Activated naive CD4-positive, alpha-beta T cell treated with anti-CD3 and anti-CD28 coated beads, Interleukin-2, amount 50 U/mL, for 72 hours (primary cell): ENCODE data around the gene GARNL3. TPM values are rescaled to one million over a fixed set of nuclear protein-coding genes. Genes with fewer than 3 reads are reported as not detected.

Experiments
- ATAC-seq, 2 donors: fragments of 150-1000 bp; cut with Tn5 transposase; 2 replicates each; pipeline ENCODE4 v1.10.0; 2021; ENCODE audit warnings: mild to moderate bottlenecking in 2 of 2, moderate library complexity in 2 of 2
- DNase-seq, 2 donors: peaks; one replicate each; pipeline ENCODE4 v3.0.0; 2021 to 2022; ENCODE audit warnings: low spot score in 2 of 2
- H3K27ac Mint-ChIP-seq, 2 donors: one replicate each; pipeline ENCODE4 v1.8.0; 2022; ENCODE audit warnings: mild to moderate bottlenecking in 2 of 2, mixed read lengths in 2 of 2
- H3K36me3 Mint-ChIP-seq, 2 donors: one replicate each; pipeline ENCODE4 v1.8.0; 2022; ENCODE audit warnings: mixed read lengths in 2 of 2
- H3K9me3 Mint-ChIP-seq, 2 donors: one replicate each; pipeline ENCODE4 v1.8.0; 2022; ENCODE audit warnings: mixed read lengths in 2 of 2
- total RNA-seq, 2 donors: library from RNA; stranded (reverse); gene quantifications; one replicate each; pipeline ENCODE4 v1.2.3, GENCODE V29; 2022

GARNL3 gene
- total RNA-seq, 2 donors from 2014 or later = 3.5 to 5.4 TPM

DNA sequence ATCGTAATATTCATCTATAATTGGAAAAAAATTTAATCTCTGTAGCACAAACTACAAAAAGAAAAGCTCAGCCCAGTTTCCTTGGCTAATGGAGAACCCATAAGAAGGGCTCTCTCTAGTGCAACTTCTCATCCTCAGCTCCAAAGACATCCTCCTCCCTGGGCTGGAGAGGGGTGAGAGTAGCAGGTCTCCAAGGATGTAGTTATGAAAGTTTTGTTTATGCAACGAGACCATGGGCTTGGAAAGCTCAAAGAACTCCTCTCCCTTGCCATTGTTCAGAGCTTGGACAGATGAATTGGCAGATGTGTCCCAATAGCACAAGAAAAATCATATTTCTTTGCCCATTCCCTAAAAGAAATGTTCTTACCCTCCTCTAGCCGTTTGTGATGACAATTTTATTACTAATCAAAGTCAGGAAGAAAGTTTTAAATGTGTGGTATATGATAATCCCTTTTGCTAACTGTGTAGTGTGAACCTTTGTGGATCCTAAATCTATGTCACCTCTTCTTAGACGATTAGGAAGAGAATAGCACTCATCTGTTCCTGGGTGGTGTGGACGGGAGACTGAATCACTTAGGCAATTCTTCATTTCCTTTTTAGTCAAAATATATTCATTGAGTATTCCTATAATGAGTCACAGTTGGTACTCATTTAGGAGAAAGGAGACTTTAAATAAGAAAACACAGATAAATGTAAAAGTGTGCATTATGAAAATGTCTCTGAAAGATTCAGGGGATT, 52.2 kb downstream of the GARNL3 start:
- Mint-ChIP-seq H3K36me3 (peaks cover 0 to 4% of the 10 kb centered on the region in 2 donors), H3K9me3 (no peaks in the 10 kb centered on the region), H3K27ac (no peak overlapping the region)
- ATAC-seq (peak; percentile 79 to 95), DNase-seq (peak in 1 of 2 donors; percentile 11)

DNA sequence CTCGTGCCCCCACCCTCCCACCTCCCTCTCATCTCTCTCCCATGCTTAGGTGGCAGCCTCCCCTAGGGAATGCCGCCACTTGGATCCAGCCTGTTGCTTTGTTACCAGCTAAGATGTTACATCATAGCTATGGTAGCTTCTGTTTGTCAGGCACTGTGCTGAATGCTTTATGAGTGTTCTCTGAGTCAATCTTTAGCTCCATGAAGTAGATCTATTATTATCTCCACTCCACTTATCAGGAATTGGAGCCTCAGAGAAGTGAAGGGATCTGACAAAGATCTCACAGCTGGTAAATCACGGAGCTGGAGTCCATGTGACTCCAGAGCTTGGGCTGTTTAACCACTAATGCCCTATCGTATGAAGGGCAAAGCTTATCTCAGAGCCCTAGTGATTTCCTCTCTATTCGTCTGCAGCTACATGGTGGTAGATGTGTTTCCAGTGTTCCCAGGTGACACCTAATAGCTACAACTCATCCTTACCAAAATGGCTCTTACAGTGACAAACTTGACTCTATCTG, 54.1 kb downstream of the GARNL3 start:
- ATAC-seq (no peak), DNase-seq (no peak)
- Mint-ChIP-seq H3K27ac (no peak overlapping the region), H3K9me3 (no peaks in the 10 kb centered on the region), H3K36me3 (peaks cover 0 to 4% of the 10 kb centered on the region in 2 donors)

- no peak overlapping the region for H3K27ac Mint-ChIP-seq
- H3K9me3 Mint-ChIP-seq = no peaks in the 10 kb centered on the region
- peaks cover 0 to 4% of the 10 kb centered on the region in 2 donors for H3K36me3 Mint-ChIP-seq
- DNase-seq (no peak), ATAC-seq (no peak)
These were observed 55.0 kb downstream of the GARNL3 start for GRCh38 chr9:127319366-127320114.

GRCh38 chr9:127320115-127320378, 55.5 kb downstream of the GARNL3 start:
- Mint-ChIP-seq H3K36me3 (peaks cover 0 to 4% of the 10 kb centered on the region in 2 donors), H3K27ac (no peak overlapping the region), H3K9me3 (no peaks in the 10 kb centered on the region)
- ATAC-seq (no peak), DNase-seq (no peak)

DNA sequence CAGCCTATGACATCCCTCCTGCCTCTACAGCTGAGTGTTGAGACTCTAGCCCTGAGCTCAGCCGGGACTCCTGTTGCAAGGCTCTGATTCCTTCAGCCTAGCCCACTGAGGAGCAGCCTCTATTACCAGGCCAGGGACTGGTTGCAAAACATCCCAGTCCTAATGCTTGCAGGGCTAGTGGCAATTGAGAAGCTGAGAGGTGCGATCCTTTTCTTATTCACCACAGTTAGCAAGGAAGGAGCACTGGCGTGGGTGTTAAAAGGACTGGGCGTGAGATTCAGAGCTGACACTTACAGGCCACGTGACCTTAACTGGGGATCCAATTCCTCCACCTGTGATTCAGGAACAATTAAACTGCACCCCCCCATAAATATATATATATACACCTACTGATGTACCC, 58.8 kb downstream of the GARNL3 start:
- no peak overlapping the region for H3K27ac Mint-ChIP-seq
- no peaks in the 10 kb centered on the region for H3K9me3 Mint-ChIP-seq
- ATAC-seq = no peak
- no peak for DNase-seq
- no peaks in the 10 kb centered on the region for H3K36me3 Mint-ChIP-seq

DNA sequence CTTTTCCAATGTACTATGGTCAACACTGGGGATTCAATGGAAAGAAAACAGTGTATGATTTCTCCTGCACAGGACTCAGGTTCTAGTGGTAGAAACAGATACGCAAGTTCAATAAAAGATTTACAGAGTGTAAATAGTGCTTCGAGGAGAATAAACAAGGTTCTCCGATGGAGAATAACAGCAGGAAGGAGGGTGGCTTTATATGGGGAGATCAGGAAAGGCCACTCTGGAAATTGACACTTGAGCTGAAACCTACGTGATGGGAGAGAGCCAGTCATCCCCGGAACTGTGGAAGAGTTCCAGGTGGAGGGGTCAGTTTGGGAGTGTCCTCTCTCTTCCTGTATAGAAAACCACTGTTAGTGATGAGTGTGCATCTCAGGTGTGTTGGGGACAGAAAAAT, 65.9 kb downstream of the GARNL3 start:
- DNase-seq = no peak
- ATAC-seq = no peak
- Mint-ChIP-seq H3K9me3 (no peaks in the 10 kb centered on the region), H3K36me3 (no peaks in the 10 kb centered on the region), H3K27ac (no peak overlapping the region)

DNA sequence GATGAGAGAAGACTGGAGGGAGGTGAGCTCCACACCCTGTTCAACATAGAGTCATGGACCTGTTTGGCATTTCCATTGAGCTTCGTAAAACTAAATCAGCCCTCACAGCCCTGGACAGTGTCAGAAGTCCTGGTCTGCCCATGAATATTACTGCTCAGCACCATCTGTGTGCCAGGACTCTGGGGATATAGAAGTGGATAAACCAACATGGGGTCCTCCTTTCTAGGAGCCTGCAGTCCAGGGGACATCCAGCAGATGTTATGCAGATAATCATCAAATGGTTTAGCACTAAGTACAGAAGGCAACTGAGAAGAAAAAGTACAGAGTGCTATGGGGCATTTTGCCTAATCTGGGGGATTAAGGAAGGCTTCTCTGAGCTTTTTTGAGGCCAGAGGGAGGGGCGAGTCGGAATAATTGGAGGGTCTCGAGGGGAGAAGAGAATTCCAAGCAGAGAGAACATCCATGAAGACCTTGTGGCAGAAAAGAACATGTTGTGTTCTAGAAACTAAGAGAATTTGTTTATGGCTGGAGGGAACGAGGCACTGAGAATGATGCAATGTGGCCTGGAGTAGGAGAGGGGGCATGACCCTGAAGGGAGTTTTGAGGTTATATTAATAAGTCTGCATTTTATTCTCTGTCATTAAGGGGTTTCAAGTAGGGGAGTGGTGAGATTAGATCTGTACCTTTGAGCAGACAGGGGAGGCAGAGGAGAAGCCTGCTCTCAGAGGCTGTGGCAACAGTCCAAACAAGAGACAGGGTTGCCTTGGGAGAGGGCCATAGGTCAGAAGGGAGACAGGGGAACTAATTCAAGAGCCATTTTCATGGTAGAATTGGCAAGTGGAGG, 68.9 kb downstream of the GARNL3 start:
- Mint-ChIP-seq H3K27ac (no peak overlapping the region), H3K9me3 (no peaks in the 10 kb centered on the region), H3K36me3 (no peaks in the 10 kb centered on the region)
- ATAC-seq (no peak), DNase-seq (no peak)

DNA sequence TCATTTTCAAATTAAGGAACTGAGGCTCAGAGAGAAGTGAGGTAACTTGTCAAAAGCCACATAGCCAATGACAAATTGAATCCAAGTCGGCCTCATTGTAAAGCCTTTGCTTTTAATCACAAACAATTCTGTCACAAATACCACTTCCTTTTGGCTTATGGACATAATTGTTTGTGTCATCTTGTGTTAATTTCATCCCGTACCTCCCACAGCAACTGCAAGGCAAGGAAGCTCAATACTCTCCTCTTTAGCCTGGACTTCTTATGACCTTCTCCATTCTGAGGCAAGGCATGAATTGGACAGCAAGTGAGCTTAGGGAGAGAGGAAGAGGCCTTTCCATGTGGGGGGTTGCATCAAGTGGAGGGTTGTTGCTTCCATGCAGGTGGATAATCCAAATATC, 70.2 kb downstream of the GARNL3 start:
- Mint-ChIP-seq H3K9me3 (no peaks in the 10 kb centered on the region), H3K27ac (no peak overlapping the region), H3K36me3 (no peaks in the 10 kb centered on the region)
- ATAC-seq = no peak
- no peak for DNase-seq

DNA sequence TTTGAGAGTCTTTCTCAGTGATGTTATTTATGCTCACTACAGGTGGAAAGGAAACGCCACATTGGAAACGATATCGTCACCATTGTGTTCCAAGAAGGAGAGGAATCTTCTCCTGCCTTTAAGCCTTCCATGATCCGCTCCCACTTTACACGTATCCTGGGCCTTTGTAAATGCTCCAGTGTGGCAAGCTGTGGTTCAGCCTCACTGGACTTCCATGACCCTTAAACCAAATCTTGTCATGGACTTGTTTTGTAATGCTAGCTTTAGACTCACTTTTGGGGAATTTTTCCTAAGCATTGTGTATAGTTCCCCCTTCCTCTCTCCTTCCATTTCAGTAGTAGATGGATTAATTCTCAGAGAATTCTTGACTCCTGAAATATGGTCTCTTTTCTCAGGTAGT, 71.5 kb downstream of the GARNL3 start:
- H3K27ac Mint-ChIP-seq = no peak overlapping the region
- H3K9me3 Mint-ChIP-seq = no peaks in the 10 kb centered on the region
- DNase-seq = no peak
- no peaks in the 10 kb centered on the region for H3K36me3 Mint-ChIP-seq
- ATAC-seq = no peak

- ATAC-seq (no peak), DNase-seq (no peak)
- H3K36me3 Mint-ChIP-seq = no peaks in the 10 kb centered on the region
- H3K27ac Mint-ChIP-seq = no peak overlapping the region
- no peaks in the 10 kb centered on the region for H3K9me3 Mint-ChIP-seq
These were observed 72.2 kb downstream of the GARNL3 start for GRCh38 chr9:127336506-127337352.

- DNase-seq (no peak), ATAC-seq (no peak)
- H3K36me3 Mint-ChIP-seq = no peaks in the 10 kb centered on the region
- no peaks in the 10 kb centered on the region for H3K9me3 Mint-ChIP-seq
- no peak overlapping the region for H3K27ac Mint-ChIP-seq
These were observed 76.1 kb downstream of the GARNL3 start for GRCh38 chr9:127340721-127341120.

DNA sequence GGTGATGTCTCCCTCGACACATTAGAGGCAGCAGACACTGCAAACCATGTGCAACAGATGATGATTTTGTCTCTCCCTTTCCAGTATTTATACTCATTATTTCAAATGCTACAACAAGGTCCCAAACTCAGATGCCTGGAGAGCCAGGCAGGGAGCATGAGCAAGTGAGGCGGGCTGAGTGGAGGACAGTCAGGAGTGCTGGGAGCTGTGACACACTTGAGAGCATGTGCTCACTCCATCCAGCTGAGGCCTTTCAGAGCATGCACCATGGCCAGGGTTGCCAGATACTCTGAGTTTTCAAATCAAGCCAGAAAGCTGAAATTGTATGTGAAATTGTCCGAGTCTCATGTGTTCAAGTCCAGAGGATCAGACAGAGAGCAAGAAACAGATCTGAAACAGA, 76.6 kb downstream of the GARNL3 start:
- H3K36me3 Mint-ChIP-seq = no peaks in the 10 kb centered on the region
- no peaks in the 10 kb centered on the region for H3K9me3 Mint-ChIP-seq
- no peak overlapping the region for H3K27ac Mint-ChIP-seq
- DNase-seq (no peak), ATAC-seq (no peak)

GRCh38 chr9:127344368-127345000, 79.9 kb downstream of the GARNL3 start:
- Mint-ChIP-seq H3K36me3 (no peaks in the 10 kb centered on the region), H3K27ac (no peak overlapping the region), H3K9me3 (no peaks in the 10 kb centered on the region)
- ATAC-seq (no peak), DNase-seq (no peak)

DNA sequence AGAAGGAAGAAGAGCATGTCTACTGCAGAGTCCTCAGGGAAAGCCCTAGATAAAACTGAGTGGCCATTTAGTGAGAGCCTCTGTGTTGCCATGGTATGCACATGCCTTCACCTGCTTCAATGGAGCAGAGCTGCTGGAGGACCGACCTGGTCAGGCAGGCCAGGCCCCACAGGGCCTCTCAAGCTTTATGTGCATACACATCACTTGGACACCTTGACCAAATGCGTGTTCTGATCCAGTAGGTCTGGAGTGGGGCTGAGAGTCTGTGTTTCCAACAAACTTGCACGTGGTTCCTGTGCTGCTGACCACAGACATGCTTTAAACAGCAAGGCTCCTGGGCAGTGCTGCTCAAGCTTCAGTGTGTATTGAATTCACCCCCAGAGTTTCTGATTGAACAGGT, 81.0 kb downstream of the GARNL3 start:
- H3K27ac Mint-ChIP-seq = no peak overlapping the region
- no peak for ATAC-seq
- no peak for DNase-seq
- no peaks in the 10 kb centered on the region for H3K9me3 Mint-ChIP-seq
- H3K36me3 Mint-ChIP-seq = no peaks in the 10 kb centered on the region

- no peak overlapping the region for H3K27ac Mint-ChIP-seq
- ATAC-seq (no peak), DNase-seq (no peak)
- no peaks in the 10 kb centered on the region for H3K36me3 Mint-ChIP-seq
- H3K9me3 Mint-ChIP-seq = no peaks in the 10 kb centered on the region
These were observed 82.0 kb downstream of the GARNL3 start for GRCh38 chr9:127346584-127346983.
